SK-N-SH (cell line): ENCODE data around the gene MED26. TPM values are rescaled to one million over a fixed set of nuclear protein-coding genes. Genes with fewer than 3 reads are reported as not detected.

Experiments
- CTCF ChIA-PET: fragments of 300-600, 350-600 bp; formaldehyde crosslinking; extraction: SDS; loops from one replicate; lab custom pipeline; 2021; lab: Yijun Ruan, JAX
- POLR2A ChIA-PET: fragments of 350-600 bp; sonication (Branson Sonifier 250); formaldehyde crosslinking; extraction: SDS; loops from one replicate; lab custom pipeline; 2020; ENCODE audit warnings: antibody characterized with exemption, inconsistent platforms; lab: Yijun Ruan, JAX
- DNase-seq: peaks from one replicate; pipeline ENCODE4 v3.0.0; 2012
- H2AFZ ChIP-seq: fragments of 200-600 bp; sonication (generic); 2 replicates; pipeline ENCODE4 v1.8.1; 2016; ENCODE audit warnings: antibody characterized with exemption, mild to moderate bottlenecking, low read depth
- H3F3A ChIP-seq: fragments of 200-600 bp; sonication (generic); replicated peaks from 2 replicates; pipeline ENCODE3; 2016; ENCODE audit warnings: antibody characterized with exemption, mild to moderate bottlenecking; ENCODE audit not compliant: insufficient read depth
- H3K27ac ChIP-seq, 2 experiments: fragments of 200-500 bp in 1 of 2; fragments of 200-600 bp in 1 of 2; sonication (Bioruptor generic) in 1 of 2; sonication (generic), shearing (Covaris generic) in 1 of 2; 2 replicates each; pipeline versions ENCODE4 v1.5.1 to v1.6.1; 2014 to 2016; ENCODE audit warnings: low read depth in 2 of 2, inconsistent platforms in 1 of 2, low read length in 1 of 2, mild to moderate bottlenecking in 1 of 2, mixed read lengths in 1 of 2
- H3K27me3 ChIP-seq: fragments of 200-600 bp; sonication (generic), shearing (Covaris generic); 2 replicates; pipeline ENCODE4 v1.6.1; 2016; ENCODE audit warnings: mixed run types; ENCODE audit not compliant: insufficient read depth
- H3K36me3 ChIP-seq, 2 experiments: fragments of 200-500 bp in 1 of 2; fragments of 200-600 bp in 1 of 2; sonication (Bioruptor generic) in 1 of 2; sonication (generic) in 1 of 2; replicated peaks in 1 of 2; 2 replicates each; pipeline versions ENCODE3 to v1.5.1; 2014 to 2016; ENCODE audit warnings: low read length in 1 of 2, mild to moderate bottlenecking in 1 of 2; ENCODE audit not compliant: insufficient read depth in 2 of 2, control insufficient read depth in 1 of 2
- H3K4me1 ChIP-seq, 2 experiments: fragments of 200-500 bp in 1 of 2; fragments of 200-600 bp in 1 of 2; sonication (Bioruptor generic) in 1 of 2; sonication (generic), shearing (Covaris generic) in 1 of 2; 2 replicates each; pipeline versions ENCODE4 v1.5.1 to v1.6.1; 2014 to 2016; ENCODE audit warnings: low read depth in 1 of 2, low read length in 1 of 2, mixed run types in 1 of 2; ENCODE audit not compliant: insufficient read depth in 2 of 2, control insufficient read depth in 1 of 2
- H3K4me2 ChIP-seq: fragments of 200-600 bp; sonication (generic), shearing (Covaris generic); 2 replicates; pipeline ENCODE4 v1.6.1; 2017; ENCODE audit warnings: mixed run types
- H3K4me3 ChIP-seq, 2 experiments: fragments of 200-500 bp in 1 of 2; fragments of 200-600 bp in 1 of 2; sonication (Bioruptor generic) in 1 of 2; sonication (generic), shearing (Covaris generic) in 1 of 2; 2 replicates each; pipeline versions ENCODE4 v1.5.1 to v1.8.1; 2014 to 2016; ENCODE audit warnings: low read depth in 2 of 2, inconsistent platforms in 1 of 2, low read length in 1 of 2, mild to moderate bottlenecking in 1 of 2, mixed read lengths in 1 of 2, moderate library complexity in 1 of 2
- H3K79me2 ChIP-seq: fragments of 200-600 bp; sonication (generic); 2 replicates; pipeline ENCODE4 v1.8.1; 2017; ENCODE audit warnings: mild to moderate bottlenecking; ENCODE audit not compliant: insufficient read depth
- H3K9ac ChIP-seq: fragments of 200-600 bp; sonication (generic); 2 replicates; pipeline ENCODE4 v1.6.1; 2017; ENCODE audit warnings: mixed run types
- H3K9me2 ChIP-seq: fragments of 200-600 bp; sonication (generic); 2 replicates; pipeline ENCODE4 v1.6.1; 2017; ENCODE audit warnings: mixed run types
- H3K9me3 ChIP-seq: fragments of 200-600 bp; sonication (generic); 2 replicates; pipeline ENCODE4 v1.6.1; 2017; ENCODE audit warnings: mixed run types, mild to moderate bottlenecking, moderate library complexity
- H4K20me1 ChIP-seq: fragments of 200-600 bp; sonication (generic); 2 replicates; pipeline ENCODE4 v1.6.1; 2017; ENCODE audit warnings: mild to moderate bottlenecking, mixed run types; ENCODE audit not compliant: insufficient read depth
- EP300 ChIP-seq, 2 experiments: IDR thresholded peaks; 2 replicates each; pipeline versions ENCODE4 v1.4.0 to v1.6.1; 2012; ENCODE audit warnings: borderline replicate concordance in 1 of 2, low read depth in 1 of 2, low read length in 1 of 2
- EZH2phosphoT487 ChIP-seq: fragments of 200-600 bp; sonication (generic); IDR thresholded peaks from 2 replicates; pipeline ENCODE4 v1.6.1; 2017; ENCODE audit warnings: low read depth, mixed run types, mild to moderate bottlenecking, antibody characterized with exemption, moderate library complexity, borderline replicate concordance
- FOXJ3 ChIP-seq: sonication (generic); formaldehyde crosslinking; IDR thresholded peaks from 2 replicates; pipeline ENCODE4 v1.5.1; 2020; ENCODE audit warnings: mild to moderate bottlenecking, missing genetic modification reagents
- MXI1 ChIP-seq: IDR thresholded peaks from 2 replicates; pipeline ENCODE4 v1.6.1; 2012; ENCODE audit warnings: mild to moderate bottlenecking, low read depth, low read length, improper control_type of control experiment
- RCOR1 ChIP-seq: fragments of 150-350 bp; IDR thresholded peaks from 2 replicates; pipeline ENCODE4 v1.6.1; 2017; ENCODE audit warnings: antibody characterized with exemption, low read length
- RFX5 ChIP-seq: IDR thresholded peaks from 2 replicates; pipeline ENCODE4 v1.6.1; 2012; ENCODE audit warnings: mild to moderate bottlenecking, improper control_type of control experiment, low read length
- WGBS: methylation state at CpG from one replicate; pipeline ENCODE4 v1.1.6; 2017; ENCODE audit warnings: low lambda C conversion rate; 5-methylcytosine and 5-hydroxymethylcytosine counted together
- polyA plus RNA-seq, 3 experiments: library from polyadenylated mRNA; depleted of rRNA; stranded (reverse); fragments of >200 nt; gene quantifications; 2 replicates each; pipeline ENCODE4 v1.2.3, GENCODE V29; 2012
- TF ChIP-seq, protein P1 (sequence below): IDR thresholded peaks from 2 replicates; pipeline ENCODE4 v1.4.0; 2012; ENCODE audit warnings: low read depth, borderline replicate concordance
- TF ChIP-seq, protein P2 (sequence below): IDR thresholded peaks from 2 replicates; pipeline ENCODE4 v1.6.1; 2012; ENCODE audit warnings: mild to moderate bottlenecking, low read depth, low read length, moderate library complexity

Gene MED26
- polyA plus RNA-seq, 1 of the 3 experiments (the other 2 are of a cell fraction): 3.5 TPM

DNA sequence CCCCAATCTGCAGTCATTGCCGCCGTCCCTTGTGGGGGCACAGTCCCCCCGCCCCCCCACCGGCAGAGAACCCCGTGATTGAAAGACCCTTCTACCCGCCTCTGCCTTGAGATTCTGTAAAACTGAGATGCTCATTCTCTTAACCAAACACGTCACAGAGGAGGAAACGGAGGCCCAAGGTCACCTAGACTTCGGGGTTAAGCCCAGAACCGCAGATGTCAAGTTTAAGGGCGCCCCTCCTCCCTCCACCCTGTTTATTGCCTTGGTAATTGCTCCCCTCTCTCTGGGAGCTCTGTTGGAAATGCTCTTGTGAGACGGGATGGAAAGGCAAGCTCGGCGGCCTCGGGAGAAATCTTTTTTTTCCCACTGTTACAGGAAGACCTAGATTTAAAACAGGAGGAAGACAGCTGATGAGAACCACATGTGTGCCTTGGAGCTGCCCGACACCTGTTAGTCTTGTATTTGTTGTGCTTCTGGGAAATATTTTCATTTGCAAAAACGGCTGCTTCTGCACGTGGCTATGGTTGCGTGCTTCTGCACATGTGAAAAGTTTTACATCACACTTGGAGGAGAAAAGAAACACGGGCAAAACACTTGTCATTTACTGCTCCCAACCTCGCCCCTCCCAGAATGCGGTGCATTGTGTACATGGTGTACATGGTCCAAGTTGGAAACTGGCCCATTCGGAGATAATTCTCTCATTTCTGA, 1.1 kb upstream of the MED26 start (continued):
- TF ChIP-seq FOXJ3 (CRISPR knock-in tag): no peak
- TF ChIP-seq RCOR1: peak; percentile 84
- TF ChIP-seq, protein P1, sequence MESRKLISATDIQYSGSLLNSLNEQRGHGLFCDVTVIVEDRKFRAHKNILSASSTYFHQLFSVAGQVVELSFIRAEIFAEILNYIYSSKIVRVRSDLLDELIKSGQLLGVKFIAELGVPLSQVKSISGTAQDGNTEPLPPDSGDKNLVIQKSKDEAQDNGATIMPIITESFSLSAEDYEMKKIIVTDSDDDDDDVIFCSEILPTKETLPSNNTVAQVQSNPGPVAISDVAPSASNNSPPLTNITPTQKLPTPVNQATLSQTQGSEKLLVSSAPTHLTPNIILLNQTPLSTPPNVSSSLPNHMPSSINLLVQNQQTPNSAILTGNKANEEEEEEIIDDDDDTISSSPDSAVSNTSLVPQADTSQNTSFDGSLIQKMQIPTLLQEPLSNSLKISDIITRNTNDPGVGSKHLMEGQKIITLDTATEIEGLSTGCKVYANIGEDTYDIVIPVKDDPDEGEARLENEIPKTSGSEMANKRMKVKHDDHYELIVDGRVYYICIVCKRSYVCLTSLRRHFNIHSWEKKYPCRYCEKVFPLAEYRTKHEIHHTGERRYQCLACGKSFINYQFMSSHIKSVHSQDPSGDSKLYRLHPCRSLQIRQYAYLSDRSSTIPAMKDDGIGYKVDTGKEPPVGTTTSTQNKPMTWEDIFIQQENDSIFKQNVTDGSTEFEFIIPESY: no peak
- TF ChIP-seq, protein P2, sequence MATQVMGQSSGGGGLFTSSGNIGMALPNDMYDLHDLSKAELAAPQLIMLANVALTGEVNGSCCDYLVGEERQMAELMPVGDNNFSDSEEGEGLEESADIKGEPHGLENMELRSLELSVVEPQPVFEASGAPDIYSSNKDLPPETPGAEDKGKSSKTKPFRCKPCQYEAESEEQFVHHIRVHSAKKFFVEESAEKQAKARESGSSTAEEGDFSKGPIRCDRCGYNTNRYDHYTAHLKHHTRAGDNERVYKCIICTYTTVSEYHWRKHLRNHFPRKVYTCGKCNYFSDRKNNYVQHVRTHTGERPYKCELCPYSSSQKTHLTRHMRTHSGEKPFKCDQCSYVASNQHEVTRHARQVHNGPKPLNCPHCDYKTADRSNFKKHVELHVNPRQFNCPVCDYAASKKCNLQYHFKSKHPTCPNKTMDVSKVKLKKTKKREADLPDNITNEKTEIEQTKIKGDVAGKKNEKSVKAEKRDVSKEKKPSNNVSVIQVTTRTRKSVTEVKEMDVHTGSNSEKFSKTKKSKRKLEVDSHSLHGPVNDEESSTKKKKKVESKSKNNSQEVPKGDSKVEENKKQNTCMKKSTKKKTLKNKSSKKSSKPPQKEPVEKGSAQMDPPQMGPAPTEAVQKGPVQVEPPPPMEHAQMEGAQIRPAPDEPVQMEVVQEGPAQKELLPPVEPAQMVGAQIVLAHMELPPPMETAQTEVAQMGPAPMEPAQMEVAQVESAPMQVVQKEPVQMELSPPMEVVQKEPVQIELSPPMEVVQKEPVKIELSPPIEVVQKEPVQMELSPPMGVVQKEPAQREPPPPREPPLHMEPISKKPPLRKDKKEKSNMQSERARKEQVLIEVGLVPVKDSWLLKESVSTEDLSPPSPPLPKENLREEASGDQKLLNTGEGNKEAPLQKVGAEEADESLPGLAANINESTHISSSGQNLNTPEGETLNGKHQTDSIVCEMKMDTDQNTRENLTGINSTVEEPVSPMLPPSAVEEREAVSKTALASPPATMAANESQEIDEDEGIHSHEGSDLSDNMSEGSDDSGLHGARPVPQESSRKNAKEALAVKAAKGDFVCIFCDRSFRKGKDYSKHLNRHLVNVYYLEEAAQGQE: no peak
- no peak for TF ChIP-seq RFX5

DNA sequence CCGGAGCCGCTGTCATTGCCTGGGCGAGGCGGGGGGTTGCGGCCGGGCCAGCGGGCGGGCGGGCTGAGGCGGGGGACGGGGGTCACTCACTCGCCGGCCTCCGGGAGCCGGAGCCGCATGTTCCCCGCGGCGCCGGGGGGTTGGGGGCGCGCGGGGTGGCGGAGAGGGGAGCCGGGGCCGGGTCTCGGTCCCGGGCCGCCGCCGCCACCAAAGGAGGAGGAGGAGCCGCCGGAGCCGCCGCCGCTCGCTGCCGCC, 149 bp downstream of the MED26 start:
- H3K79me2 ChIP-seq: peaks cover 55% of the 10 kb centered on the region
- peak overlapping the region; percentile 92 for H3K4me2 ChIP-seq
- peak overlapping the region in 1 of 2 experiments; percentile 53; a peak in 2 of 4 replicates for H3K27ac ChIP-seq
- no peaks in the 10 kb centered on the region for H3K9me3 ChIP-seq
- ChIA-PET CTCF (interaction anchor here (1.2 kb wide), 1 partner anchor 13 kb away, joined by 3 read pairs; no protein-coding TSS in a partner anchor), POLR2A (interaction anchor here (1.0 to 1.3 kb wide), 4 partner anchors 9 to 55 kb away, joined by 3 to 5 read pairs (median 4); partner anchors contain the start of genes SLC35E1 and SMIM7)
- no peaks in the 10 kb centered on the region for H3K27me3 ChIP-seq
- H4K20me1 ChIP-seq: peaks cover 46% of the 10 kb centered on the region
- peaks cover 28 to 34% of the 10 kb centered on the region in 2 experiments for H3K36me3 ChIP-seq
- WGBS: no CpG with 5 or more reads among the region's 38 CpGs
- peaks cover 6 to 25% of the 10 kb centered on the region in 2 experiments; a peak in 2 of 4 replicates for H3K4me1 ChIP-seq
- no peak overlapping the region for H2AFZ ChIP-seq
- no peak for DNase-seq
- H3K9me2 ChIP-seq: no peaks in the 10 kb centered on the region
- peak overlapping the region; percentile 65 to 96 for H3K4me3 ChIP-seq
- peak overlapping the region; percentile 93 for H3K9ac ChIP-seq
- H3F3A ChIP-seq: peaks cover 19% of the 10 kb centered on the region
- TF ChIP-seq MXI1: no peak
- TF ChIP-seq EP300 (IDR thresholded peaks at IDR 0.05; ENCODE audit: borderline replicate concordance in 1 of 2, low read depth in 1 of 2, low read length in 1 of 2): 0 out of 4 replicates have a peak, but pooled peaks of 1 of the 2 experiments have one; percentile 0
- TF ChIP-seq EZH2phosphoT487: no peak
